ENCODE results near the gene KCNT1. TPM values are rescaled to one million over a fixed set of nuclear protein-coding genes. Genes with fewer than 3 reads are reported as not detected.

The KCNT1 gene
- total RNA-seq, 1 experiment from 2014 or later = 0.17 TPM

- peak; percentile 65 for ATAC-seq
- Histone ChIP-seq H3K4me3 (replicated peaks in 1 of 2; ENCODE audit: low read depth in 1 of 2, low read length in 2 of 2) (no peak overlapping the region), H3K4me1 (ENCODE audit: control insufficient read depth in 1 of 2, insufficient read depth in 2 of 2, low read length in 2 of 2) (peaks cover 0 to 7% of the 10 kb centered on the region in 2 experiments; a peak in 1 of 4 replicates), H3K79me2 (ENCODE audit: insufficient read depth, low read length) (no peaks in the 10 kb centered on the region), H3K4me2 (ENCODE audit: low read length) (no peak overlapping the region), H3K9ac (ENCODE audit: low read length) (no peak overlapping the region), H3K27me3 (ENCODE audit: insufficient read depth, low read length) (no peaks in the 10 kb centered on the region), H3K27ac (ENCODE audit: low read depth, low read length) (no peak overlapping the region), H3K9me2 (ENCODE audit: insufficient read depth) (no peaks in the 10 kb centered on the region), H3K9me3 (ENCODE audit: control insufficient read depth in 1 of 2, insufficient read depth in 1 of 2, low read depth in 1 of 2, low read length in 2 of 2) (peaks cover 0 to 9% of the 10 kb centered on the region in 2 experiments; a peak in 2 of 4 replicates), H4K20me1 (ENCODE audit: insufficient read depth) (no peaks in the 10 kb centered on the region), H3K36me3 (ENCODE audit: control insufficient read depth in 1 of 2, insufficient read depth in 2 of 2, low read length in 2 of 2) (no peaks in the 10 kb centered on the region), H2AFZ (ENCODE audit: low read depth, low read length, poor library complexity, severe bottlenecking) (no peak overlapping the region)
- CTCF ChIA-PET = no interaction called here
- no peak for DNase-seq (ENCODE audit: low read depth, low spot score)
- no TSS peak for BruUV-seq (replicated peaks)
- intact Hi-C loops (cut with micrococcal nuclease) = no loop called here
- no peak for TF ChIP-seq JUND (IDR thresholded peaks at IDR 0.05)
- TF ChIP-seq ZBTB33 (IDR thresholded peaks at IDR 0.05; ENCODE audit: extremely low read depth, insufficient replicate concordance, low read length) = no peak
- no peak for TF ChIP-seq SRF (IDR thresholded peaks at IDR 0.05; ENCODE audit: low read depth)
- TF ChIP-seq SIN3A (IDR thresholded peaks at IDR 0.05; ENCODE audit: low read depth) = no peak
- TF ChIP-seq POLR2AphosphoS5 (IDR thresholded peaks at IDR 0.05; ENCODE audit: low read depth, low read length) = no peak
- no peak for TF ChIP-seq TCF7L2 (IDR thresholded peaks at IDR 0.05; ENCODE audit: borderline replicate concordance, extremely low read depth, insufficient read depth, insufficient read length)
- no peak for TF ChIP-seq ELF1 (IDR thresholded peaks at IDR 0.05; ENCODE audit: borderline replicate concordance, low read depth)
- TF ChIP-seq YY1 (IDR thresholded peaks at IDR 0.05; ENCODE audit: extremely low read depth, insufficient replicate concordance, low read depth, low read length) = no peak
- TF ChIP-seq CEBPB (IDR thresholded peaks at IDR 0.05; ENCODE audit: low read depth) = no peak
- TF ChIP-seq FOSL1 (IDR thresholded peaks at IDR 0.05; ENCODE audit: low read depth) = no peak
- no peak for TF ChIP-seq POLR2A (IDR thresholded peaks at IDR 0.05; ENCODE audit: borderline replicate concordance, extremely low read depth, insufficient read depth, insufficient read length)
- no peak for TF ChIP-seq EZH2phosphoT487 (IDR thresholded peaks at IDR 0.05; ENCODE audit: borderline replicate concordance)
- RAD21 ChIA-PET (ENCODE audit: low non-redundant PET in 1 of 2, low total read pairs in 2 of 2, uncharacterized antibody in 2 of 2, unreplicated experiment in 2 of 2) = no interaction called here
- POLR2A ChIA-PET = no interaction called here
Measured at GRCh38 chr9:135732569-135733257, 30.7 kb downstream of the KCNT1 start.

Data from HCT116 (cell line).